ENCODE results near the gene LIX1. TPM values are rescaled to one million over a fixed set of nuclear protein-coding genes. Genes with fewer than 3 reads are reported as not detected.

The LIX1 gene
- total RNA-seq, 1 experiment from 2014 or later = not detected

GRCh38 chr5:97106216-97106581, 36.2 kb downstream of the LIX1 start:
- ChIA-PET CTCF (no interaction called here), POLR2A (no interaction called here)
- DNase-seq (ENCODE audit: low spot score) (no peak), ATAC-seq (no peak)
- Mint-ChIP-seq H3K9me3 (no peaks in the 10 kb centered on the region), H3K4me1 (peaks cover 24% of the 10 kb centered on the region), H3K4me3 (no peak overlapping the region), H3K36me3 (no peaks in the 10 kb centered on the region), H3K27ac (no peak overlapping the region), H3K27me3 (ENCODE audit: low read depth) (no peaks in the 10 kb centered on the region)
- TF ChIP-seq SP1 (CRISPR knock-in tag; conservative IDR thresholded peaks at IDR 0.05) = no peak
- no peak for TF ChIP-seq ZBTB21 (CRISPR knock-in tag; IDR thresholded peaks at IDR 0.05; ENCODE audit: borderline replicate concordance)
- TF ChIP-seq ELF4 (CRISPR knock-in tag; IDR thresholded peaks at IDR 0.05; ENCODE audit: low read depth) = no peak
- TF ChIP-seq AFF4 (CRISPR knock-in tag; IDR thresholded peaks at IDR 0.05; ENCODE audit: borderline replicate concordance) = no peak
- no peak for TF ChIP-seq ZNF232 (CRISPR knock-in tag; IDR thresholded peaks at IDR 0.05)
- no peak for TF ChIP-seq ZNF416 (CRISPR knock-in tag; IDR thresholded peaks at IDR 0.05)
- TF ChIP-seq ATF1 (CRISPR knock-in tag; IDR thresholded peaks at IDR 0.05) = no peak
- no peak for TF ChIP-seq NR2C2 (CRISPR knock-in tag; IDR thresholded peaks at IDR 0.05)
- TF ChIP-seq ZMAT4 (CRISPR knock-in tag; IDR thresholded peaks at IDR 0.05) = no peak
- TF ChIP-seq TEAD4 (CRISPR knock-in tag; IDR thresholded peaks at IDR 0.05) = no peak
- no peak for TF ChIP-seq FOXP1 (CRISPR knock-in tag; IDR thresholded peaks at IDR 0.05; ENCODE audit: borderline replicate concordance)
- TF ChIP-seq ETV6 (CRISPR knock-in tag; IDR thresholded peaks at IDR 0.05) = no peak
- no peak for TF ChIP-seq IRF1 (CRISPR knock-in tag; IDR thresholded peaks at IDR 0.05)
- no peak for TF ChIP-seq ERG (CRISPR knock-in tag; IDR thresholded peaks at IDR 0.05)
- TF ChIP-seq ZNF671 (CRISPR knock-in tag; IDR thresholded peaks at IDR 0.05) = no peak
- TF ChIP-seq ZBTB43 (CRISPR knock-in tag; IDR thresholded peaks at IDR 0.05) = no peak
- TF ChIP-seq PRDM15 (CRISPR knock-in tag; IDR thresholded peaks at IDR 0.05) = no peak
- no peak for TF ChIP-seq NFATC4 (CRISPR knock-in tag; IDR thresholded peaks at IDR 0.05)
- TF ChIP-seq MLX (CRISPR knock-in tag; IDR thresholded peaks at IDR 0.05) = no peak
